ENCODE measurements around the gene SCN4B. TPM values are rescaled to one million over a fixed set of nuclear protein-coding genes. Genes with fewer than 3 reads are reported as not detected.

The SCN4B gene
- total RNA-seq, 4 donors from 2014 or later = 3.7 to 8.4 (median 4.4) TPM

GRCh38 chr11:118148856-118149255 is 3.8 kb downstream of the SCN4B start:
- 79% methylated on average over 2 of the region's 2 CpGs for WGBS

GRCh38 chr11:118148240-118148639 is 4.4 kb downstream of the SCN4B start:
- intact Hi-C loops (cut with DNase I) = loop anchor here (5.0 kb wide), 1 partner anchor 339 kb away; no protein-coding TSS in a partner anchor
- H3K27me3 ChIP-seq = peaks cover 0 to 31% (median 10%) of the 10 kb centered on the region in 4 donors
- H3K4me1 ChIP-seq = peaks cover 24 to 42% (median 36%) of the 10 kb centered on the region in 4 donors
- no peak for DNase-seq (ENCODE audit: extremely low spot score)
- TF ChIP-seq EP300 (IDR thresholded peaks at IDR 0.05) (no peak), POLR2AphosphoS5 (IDR thresholded peaks at IDR 0.05) (no peak)
- no peak overlapping the region for H3K27ac ChIP-seq (replicated peaks in 1 of 4)
- WGBS = 86% methylated on average over 3 of the region's 8 CpGs
- no peaks in the 10 kb centered on the region for H3K36me3 ChIP-seq
- no peaks in the 10 kb centered on the region for H3K9me3 ChIP-seq
- no peak overlapping the region for H3K4me3 ChIP-seq

More at GRCh38 chr11:118148856-118149255, 3.8 kb downstream of the SCN4B start:
- H3K4me3 ChIP-seq = no peak overlapping the region
- H3K27me3 ChIP-seq = peaks cover 0 to 37% (median 8%) of the 10 kb centered on the region in 4 donors
- peaks cover 29 to 46% (median 42%) of the 10 kb centered on the region in 4 donors for H3K4me1 ChIP-seq
- H3K36me3 ChIP-seq = no peaks in the 10 kb centered on the region
- DNase-seq (ENCODE audit: extremely low spot score) = no peak
- no peaks in the 10 kb centered on the region for H3K9me3 ChIP-seq
- TF ChIP-seq EP300 (IDR thresholded peaks at IDR 0.05) (no peak), POLR2A (IDR thresholded peaks at IDR 0.05; ENCODE audit: low read depth) (no peak), POLR2AphosphoS5 (IDR thresholded peaks at IDR 0.05) (no peak), CTCF (IDR thresholded peaks at IDR 0.05) (no peak)
- intact Hi-C loops (cut with DNase I) = loop anchor here (5.0 kb wide), 1 partner anchor 338 kb away; no protein-coding TSS in a partner anchor
- no peak overlapping the region for H3K27ac ChIP-seq (replicated peaks in 1 of 4)

GRCh38 chr11:118147502-118147901 is 5.1 kb downstream of the SCN4B start:
- no peak for TF ChIP-seq CTCF (IDR thresholded peaks at IDR 0.05)
- TF ChIP-seq POLR2AphosphoS5 (IDR thresholded peaks at IDR 0.05) = no peak
- TF ChIP-seq POLR2A (IDR thresholded peaks at IDR 0.05; ENCODE audit: low read depth) = no peak
- no peak for TF ChIP-seq EP300 (IDR thresholded peaks at IDR 0.05)
- Histone ChIP-seq H3K36me3 (no peaks in the 10 kb centered on the region), H3K4me3 (no peak overlapping the region), H3K4me1 (peaks cover 19 to 35% (median 29%) of the 10 kb centered on the region in 4 donors), H3K27ac (replicated peaks in 1 of 4) (no peak overlapping the region), H3K9me3 (no peaks in the 10 kb centered on the region), H3K27me3 (peaks cover 0 to 29% (median 8%) of the 10 kb centered on the region in 4 donors)
- 74% methylated on average over 3 of the region's 3 CpGs for WGBS
- intact Hi-C loops (cut with DNase I) = loop anchor here (5.0 kb wide), 1 partner anchor 340 kb away; no protein-coding TSS in a partner anchor
- DNase-seq (ENCODE audit: extremely low spot score) = no peak

- no peak for DNase-seq (ENCODE audit: extremely low spot score)
- peak overlapping the region in 2 of 4 donors; percentile 44 to 63 for H3K27ac ChIP-seq (replicated peaks in 1 of 4)
- no peak overlapping the region for H3K4me3 ChIP-seq
- peaks cover 15 to 25% (median 20%) of the 10 kb centered on the region in 4 donors for H3K4me1 ChIP-seq
- H3K27me3 ChIP-seq = peaks cover 0 to 32% (median 4%) of the 10 kb centered on the region in 4 donors
- H3K36me3 ChIP-seq = no peaks in the 10 kb centered on the region
- no peak for TF ChIP-seq POLR2AphosphoS5 (IDR thresholded peaks at IDR 0.05)
- no peaks in the 10 kb centered on the region for H3K9me3 ChIP-seq
- WGBS = 88% methylated on average over 6 of the region's 6 CpGs
- intact Hi-C loops (cut with DNase I) = loop anchor here (5.0 kb wide), 1 partner anchor 341 kb away; no protein-coding TSS in a partner anchor
Measured at GRCh38 chr11:118146554-118146953, 6.1 kb downstream of the SCN4B start.

GRCh38 chr11:118145285-118146227 is 7.1 kb downstream of the SCN4B start:
- intact Hi-C loops (cut with DNase I) = loop anchor here (2.0 to 5.0 kb wide), 3 partner anchors 25 to 342 kb away; no protein-coding TSS in a partner anchor
- H3K4me3 ChIP-seq = peak overlapping the region; percentile 55 to 84 (median 66)
- no peaks in the 10 kb centered on the region for H3K9me3 ChIP-seq
- H3K4me1 ChIP-seq = peaks cover 14 to 17% (median 16%) of the 10 kb centered on the region in 4 donors
- under 1% methylated on average over 34 of the region's 78 CpGs for WGBS
- peak overlapping the region in 3 of 4 donors; percentile 44 to 63 (median 60) for H3K27ac ChIP-seq (replicated peaks in 1 of 4)
- TF ChIP-seq EP300 (IDR thresholded peaks at IDR 0.05) = no peak
- peak; percentile 89 to 93 (median 93) for TF ChIP-seq CTCF (IDR thresholded peaks at IDR 0.05)
- TF ChIP-seq POLR2AphosphoS5 (IDR thresholded peaks at IDR 0.05) = peak in 1 of 2 donors; percentile 37
- no peak for TF ChIP-seq POLR2A (IDR thresholded peaks at IDR 0.05; ENCODE audit: low read depth)
- peak; percentile 94 for DNase-seq (ENCODE audit: extremely low spot score)
- H3K27me3 ChIP-seq = peaks cover 0 to 41% (median 4%) of the 10 kb centered on the region in 4 donors
- H3K36me3 ChIP-seq = no peaks in the 10 kb centered on the region

All from esophagus muscularis mucosa (tissue), 4 donors.